Chondrocyte (in vitro differentiated cells): Measurements from ENCODE around the gene CD55. TPM values are rescaled to one million over a fixed set of nuclear protein-coding genes. Genes with fewer than 3 reads are reported as not detected.

Experiments used
- DNase-seq: peaks from one replicate; pipeline ENCODE4 v3.0.0; 2021; ENCODE audit warnings: mixed read lengths, low spot score
- H3K27ac Mint-ChIP-seq: one replicate; pipeline ENCODE4 v1.8.0; 2021; ENCODE audit warnings: mild to moderate bottlenecking, moderate library complexity, mixed read lengths; ENCODE audit not compliant: unreplicated experiment
- H3K27me3 Mint-ChIP-seq: 2 replicates; pipeline ENCODE4 v1.8.0; 2021; ENCODE audit warnings: low read depth, mixed read lengths
- H3K36me3 Mint-ChIP-seq: 2 replicates; pipeline ENCODE4 v1.8.0; 2021; ENCODE audit warnings: low read depth, mixed read lengths
- H3K4me1 Mint-ChIP-seq: 2 replicates; pipeline ENCODE4 v1.8.0; 2021; ENCODE audit warnings: low read depth, mild to moderate bottlenecking, mixed read lengths
- H3K4me3 Mint-ChIP-seq: one replicate; pipeline ENCODE4 v1.8.0; 2021; ENCODE audit warnings: mild to moderate bottlenecking, moderate library complexity, mixed read lengths; ENCODE audit not compliant: unreplicated experiment
- H3K9me3 Mint-ChIP-seq: 2 replicates; pipeline ENCODE4 v1.8.0; 2021; ENCODE audit warnings: low read depth, mixed read lengths
- total RNA-seq: library from RNA; stranded (reverse); gene quantifications from 3 replicates; pipeline ENCODE4 v1.2.1, GENCODE V29; 2021
- TF ChIP-seq, protein P1 (sequence below): fragments of 200-600 bp; sonication (generic); IDR thresholded peaks from 2 replicates; pipeline ENCODE4 v1.5.0; 2021; ENCODE audit warnings: antibody characterized with exemption, mild to moderate bottlenecking, moderate library complexity

The CD55 gene
- total RNA-seq, 1 donor from 2014 or later = 4.7 TPM

GRCh38 chr1:207298636-207299398 lies 22.7 kb upstream of the CD55 start:
- Mint-ChIP-seq H3K4me1 (no peaks in the 10 kb centered on the region), H3K9me3 (peaks cover 6% of the 10 kb centered on the region), H3K4me3 (no peak overlapping the region), H3K36me3 (no peaks in the 10 kb centered on the region), H3K27ac (no peak overlapping the region), H3K27me3 (peaks cover 14% of the 10 kb centered on the region)
- TF ChIP-seq, protein P1, sequence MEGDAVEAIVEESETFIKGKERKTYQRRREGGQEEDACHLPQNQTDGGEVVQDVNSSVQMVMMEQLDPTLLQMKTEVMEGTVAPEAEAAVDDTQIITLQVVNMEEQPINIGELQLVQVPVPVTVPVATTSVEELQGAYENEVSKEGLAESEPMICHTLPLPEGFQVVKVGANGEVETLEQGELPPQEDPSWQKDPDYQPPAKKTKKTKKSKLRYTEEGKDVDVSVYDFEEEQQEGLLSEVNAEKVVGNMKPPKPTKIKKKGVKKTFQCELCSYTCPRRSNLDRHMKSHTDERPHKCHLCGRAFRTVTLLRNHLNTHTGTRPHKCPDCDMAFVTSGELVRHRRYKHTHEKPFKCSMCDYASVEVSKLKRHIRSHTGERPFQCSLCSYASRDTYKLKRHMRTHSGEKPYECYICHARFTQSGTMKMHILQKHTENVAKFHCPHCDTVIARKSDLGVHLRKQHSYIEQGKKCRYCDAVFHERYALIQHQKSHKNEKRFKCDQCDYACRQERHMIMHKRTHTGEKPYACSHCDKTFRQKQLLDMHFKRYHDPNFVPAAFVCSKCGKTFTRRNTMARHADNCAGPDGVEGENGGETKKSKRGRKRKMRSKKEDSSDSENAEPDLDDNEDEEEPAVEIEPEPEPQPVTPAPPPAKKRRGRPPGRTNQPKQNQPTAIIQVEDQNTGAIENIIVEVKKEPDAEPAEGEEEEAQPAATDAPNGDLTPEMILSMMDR = no peak
- no peak for DNase-seq

DNA sequence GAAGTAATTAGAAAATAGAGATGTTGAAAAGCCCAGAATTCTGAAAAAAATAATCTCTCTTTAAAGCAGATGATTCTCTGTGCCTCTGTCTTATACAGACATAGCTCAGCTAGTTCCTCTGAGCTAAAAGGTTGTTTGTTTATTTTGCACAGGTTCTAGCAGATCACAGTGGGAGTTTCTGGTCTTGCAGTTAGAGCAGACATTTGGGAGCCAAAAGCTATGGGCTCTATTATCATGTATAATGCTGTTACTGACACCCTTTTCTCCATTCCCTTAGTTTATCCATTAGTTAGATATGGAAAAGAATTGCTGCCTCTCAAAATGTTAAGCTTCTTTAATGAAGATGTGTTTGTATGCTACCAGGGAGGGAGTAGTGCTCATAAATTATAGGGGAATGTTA lies 20.5 kb upstream of the CD55 start:
- H3K27ac Mint-ChIP-seq = no peak overlapping the region
- H3K4me3 Mint-ChIP-seq = no peak overlapping the region
- no peaks in the 10 kb centered on the region for H3K36me3 Mint-ChIP-seq
- TF ChIP-seq, protein P1 = no peak
- H3K9me3 Mint-ChIP-seq = peaks cover 6% of the 10 kb centered on the region
- peaks cover 14% of the 10 kb centered on the region for H3K27me3 Mint-ChIP-seq
- no peaks in the 10 kb centered on the region for H3K4me1 Mint-ChIP-seq
- no peak for DNase-seq

DNA sequence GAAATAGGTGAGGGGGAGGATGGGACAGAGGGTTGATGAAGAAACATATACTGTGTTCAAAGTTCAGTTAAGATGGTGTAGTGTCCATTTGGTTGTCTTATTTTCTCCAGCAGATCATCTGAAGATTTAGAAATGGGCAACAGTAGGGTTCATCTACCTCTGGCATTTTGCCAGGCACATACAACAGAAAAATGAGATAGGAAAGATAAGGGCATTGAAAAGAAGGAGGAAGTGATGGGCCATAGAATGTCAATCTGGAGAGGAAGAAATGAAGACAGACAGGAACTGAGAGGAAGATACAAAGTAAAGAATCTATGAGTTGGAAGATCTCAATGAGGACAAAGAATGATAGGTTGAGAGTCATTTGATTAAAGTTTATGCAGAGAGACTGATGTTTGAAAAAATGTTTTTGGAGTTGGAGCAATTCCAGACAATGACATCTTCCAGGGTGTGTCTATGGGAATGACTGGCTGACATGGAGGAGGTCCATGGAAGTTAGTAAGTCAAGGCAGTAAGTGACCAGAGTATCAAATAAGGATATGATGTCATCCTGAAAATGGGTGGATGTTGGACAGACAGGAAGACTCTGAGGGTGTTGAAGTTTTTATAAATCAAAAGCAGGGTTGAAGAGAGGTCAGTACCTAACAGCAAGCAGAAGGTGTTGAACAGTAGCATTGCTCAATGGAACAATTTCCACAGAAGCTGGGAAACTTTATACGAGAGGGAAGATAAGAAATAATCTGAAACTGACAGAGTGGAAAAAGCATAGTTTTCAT lies 18.7 kb upstream of the CD55 start:
- peaks cover 12% of the 10 kb centered on the region for H3K27me3 Mint-ChIP-seq
- H3K4me3 Mint-ChIP-seq = no peak overlapping the region
- no peaks in the 10 kb centered on the region for H3K4me1 Mint-ChIP-seq
- no peak overlapping the region for H3K27ac Mint-ChIP-seq
- TF ChIP-seq, protein P1 = no peak
- H3K36me3 Mint-ChIP-seq = no peaks in the 10 kb centered on the region
- DNase-seq = no peak
- H3K9me3 Mint-ChIP-seq = peaks cover 6% of the 10 kb centered on the region

DNA sequence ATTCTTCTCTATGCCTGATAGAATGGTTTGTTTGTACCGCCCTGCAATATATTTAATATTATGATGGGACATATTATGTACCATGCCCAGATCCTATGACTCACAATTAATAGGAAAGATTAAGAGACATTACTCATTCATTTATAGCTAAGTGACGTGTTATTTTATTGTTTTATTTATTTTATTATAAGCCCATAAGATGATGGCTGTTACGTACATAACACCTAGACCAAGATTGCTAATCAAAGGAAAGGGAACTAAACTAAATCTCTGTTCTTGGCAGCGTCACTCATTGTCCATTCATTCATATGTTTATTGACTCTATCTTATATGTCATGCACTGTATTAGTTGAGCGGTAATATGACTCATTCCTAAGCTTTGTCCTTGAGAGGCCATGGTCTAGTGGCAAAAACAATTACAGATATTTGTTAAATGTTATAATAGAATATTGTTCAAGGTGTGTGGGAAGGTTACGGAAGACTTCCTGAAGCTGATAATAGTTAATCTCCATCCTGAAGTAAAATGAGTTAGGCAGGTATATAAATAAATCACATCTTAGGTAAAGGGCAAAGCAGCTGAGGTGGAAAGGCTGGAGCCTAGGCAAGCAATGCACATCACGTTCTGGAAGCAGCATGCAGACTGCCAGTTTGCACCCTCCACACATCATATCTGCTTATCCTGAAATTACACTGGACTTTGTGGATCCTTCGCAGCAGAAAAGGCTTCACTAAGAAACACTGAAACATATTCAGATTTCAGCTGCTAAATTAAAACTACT lies 16.6 kb upstream of the CD55 start:
- Mint-ChIP-seq H3K9me3 (peaks cover 6% of the 10 kb centered on the region), H3K36me3 (no peaks in the 10 kb centered on the region), H3K4me3 (no peak overlapping the region), H3K27ac (no peak overlapping the region), H3K27me3 (peaks cover 13% of the 10 kb centered on the region), H3K4me1 (peaks cover 6% of the 10 kb centered on the region)
- DNase-seq = no peak
- TF ChIP-seq, protein P1 = no peak

GRCh38 chr1:207305489-207305873 lies 16.0 kb upstream of the CD55 start:
- H3K4me1 Mint-ChIP-seq = peaks cover 6% of the 10 kb centered on the region
- no peaks in the 10 kb centered on the region for H3K36me3 Mint-ChIP-seq

More at GRCh38 chr1:207305489-207305873, 16.0 kb upstream of the CD55 start:
- no peak for DNase-seq
- H3K27me3 Mint-ChIP-seq = peaks cover 10% of the 10 kb centered on the region
- H3K9me3 Mint-ChIP-seq = peaks cover 6% of the 10 kb centered on the region
- H3K27ac Mint-ChIP-seq = no peak overlapping the region
- TF ChIP-seq, protein P1 = no peak
- no peak overlapping the region for H3K4me3 Mint-ChIP-seq
